Right lobe of liver (tissue), 4 donors: Measurements from ENCODE around the gene TMED3.
"Not testable (repeated sequence)": the region's sequence is repeated elsewhere in the genome, so short reads cannot be mapped to it uniquely, and the experiment has no call there.

Experiments used
- POLR2A ChIP-seq: fragments of 450-650 bp; IDR thresholded peaks from one replicate; pipeline ENCODE4 v1.6.1; 2017; ENCODE audit warnings: antibody characterized with exemption, mild to moderate bottlenecking
- TF ChIP-seq, protein P1 (sequence below), 4 donors: fragments of 200-600 bp in 3 of 4; fragments of 450-650 bp in 1 of 4; IDR thresholded peaks; one replicate each; pipeline versions ENCODE4 v1.5.1 to v1.8.0; 2016 to 2022; ENCODE audit warnings: antibody characterized with exemption in 4 of 4, mild to moderate bottlenecking in 2 of 4
- donor health status: DM: no; HTN: no; CAD: no.
- donor health status: DM: no; HTN: no; CAD: no.
- donor health status: DM: no; HTN: yes; CAD: no.

GRCh38 chr15:79319973-79320372, 9.1 kb downstream of the TMED3 start:
- TF ChIP-seq, protein P1, sequence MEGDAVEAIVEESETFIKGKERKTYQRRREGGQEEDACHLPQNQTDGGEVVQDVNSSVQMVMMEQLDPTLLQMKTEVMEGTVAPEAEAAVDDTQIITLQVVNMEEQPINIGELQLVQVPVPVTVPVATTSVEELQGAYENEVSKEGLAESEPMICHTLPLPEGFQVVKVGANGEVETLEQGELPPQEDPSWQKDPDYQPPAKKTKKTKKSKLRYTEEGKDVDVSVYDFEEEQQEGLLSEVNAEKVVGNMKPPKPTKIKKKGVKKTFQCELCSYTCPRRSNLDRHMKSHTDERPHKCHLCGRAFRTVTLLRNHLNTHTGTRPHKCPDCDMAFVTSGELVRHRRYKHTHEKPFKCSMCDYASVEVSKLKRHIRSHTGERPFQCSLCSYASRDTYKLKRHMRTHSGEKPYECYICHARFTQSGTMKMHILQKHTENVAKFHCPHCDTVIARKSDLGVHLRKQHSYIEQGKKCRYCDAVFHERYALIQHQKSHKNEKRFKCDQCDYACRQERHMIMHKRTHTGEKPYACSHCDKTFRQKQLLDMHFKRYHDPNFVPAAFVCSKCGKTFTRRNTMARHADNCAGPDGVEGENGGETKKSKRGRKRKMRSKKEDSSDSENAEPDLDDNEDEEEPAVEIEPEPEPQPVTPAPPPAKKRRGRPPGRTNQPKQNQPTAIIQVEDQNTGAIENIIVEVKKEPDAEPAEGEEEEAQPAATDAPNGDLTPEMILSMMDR (IDR thresholded peaks at IDR 0.05): not testable (repeated sequence)
- not testable (repeated sequence) for TF ChIP-seq POLR2A
